ENCODE data around the gene POU4F3. TPM values are rescaled to one million over a fixed set of nuclear protein-coding genes. Genes with fewer than 3 reads are reported as not detected.

Gene POU4F3
- total and polyA plus RNA-seq, 4 donors: 0.05 to 0.09 TPM; not detected in 2

- DNase-seq: no peak
- WGBS, 2 donors: 86 to 88% methylated on average over 2 of the region's 2 CpGs
- Histone ChIP-seq H3K4me3 (no peak overlapping the region), H3K36me3 (ENCODE audit: control insufficient read depth in 4 of 4, insufficient read depth in 4 of 4, low read length in 4 of 4) (no peaks in the 10 kb centered on the region), H3K27me3 (ENCODE audit: control insufficient read depth in 3 of 3, insufficient read depth in 3 of 3, low read length in 2 of 3) (peaks cover 0 to 39% (median 24%) of the 10 kb centered on the region in 3 donors), H3K9ac (ENCODE audit: insufficient read depth in 1 of 2, low read length in 2 of 2) (no peak overlapping the region), H3K27ac (ENCODE audit: low read depth in 1 of 2, low read length in 1 of 2) (no peak overlapping the region), H3K4me1 (ENCODE audit: control insufficient read depth in 5 of 5, insufficient read depth in 5 of 5, low read length in 5 of 5) (no peaks in the 10 kb centered on the region), H3K9me3 (ENCODE audit: control insufficient read depth in 4 of 4, insufficient read depth in 3 of 4, low read length in 3 of 4) (peaks cover 0 to 11% (median 0%) of the 10 kb centered on the region in 4 donors)
- TF ChIP-seq CTCF (IDR thresholded peaks at IDR 0.05; ENCODE audit: control extremely low read depth, extremely low read depth): no peak
- ATAC-seq (ENCODE audit: insufficient read depth, low FRiP score): no peak
These were observed 8.9 kb upstream of the POU4F3 start for GRCh38 chr5:146329697-146330096.

GRCh38 chr5:146331423-146331822 lies 7.2 kb upstream of the POU4F3 start:
- WGBS, 2 donors: 4 to 8% methylated on average over 2 of the region's 2 CpGs
- H3K4me3 ChIP-seq: no peak overlapping the region
- no peaks in the 10 kb centered on the region for H3K4me1 ChIP-seq (ENCODE audit: control insufficient read depth in 5 of 5, insufficient read depth in 5 of 5, low read length in 5 of 5)
- H3K27me3 ChIP-seq (ENCODE audit: control insufficient read depth in 3 of 3, insufficient read depth in 3 of 3, low read length in 2 of 3): peaks cover under 1 to 53% (median 37%) of the 10 kb centered on the region in 3 donors
- ATAC-seq (ENCODE audit: insufficient read depth, low FRiP score): no peak
- no peak overlapping the region for H3K27ac ChIP-seq (ENCODE audit: low read depth in 1 of 2, low read length in 1 of 2)
- no peak for TF ChIP-seq CTCF (IDR thresholded peaks at IDR 0.05; ENCODE audit: control extremely low read depth, extremely low read depth)
- H3K9me3 ChIP-seq (ENCODE audit: control insufficient read depth in 4 of 4, insufficient read depth in 3 of 4, low read length in 3 of 4): peaks cover 0 to 9% (median 0%) of the 10 kb centered on the region in 4 donors
- DNase-seq: no peak
- H3K36me3 ChIP-seq (ENCODE audit: control insufficient read depth in 4 of 4, insufficient read depth in 4 of 4, low read length in 4 of 4): no peaks in the 10 kb centered on the region
- H3K9ac ChIP-seq (ENCODE audit: insufficient read depth in 1 of 2, low read length in 2 of 2): no peak overlapping the region

- WGBS, 2 donors: 4 to 5% methylated on average over 24 of the region's 24 CpGs
These were observed 4.5 kb upstream of the POU4F3 start for GRCh38 chr5:146334074-146334533.

More at GRCh38 chr5:146334074-146334533, 4.5 kb upstream of the POU4F3 start:
- Histone ChIP-seq H3K27me3 (ENCODE audit: control insufficient read depth in 3 of 3, insufficient read depth in 3 of 3, low read length in 2 of 3) (peaks cover 17 to 72% (median 61%) of the 10 kb centered on the region in 3 donors), H3K36me3 (ENCODE audit: control insufficient read depth in 4 of 4, insufficient read depth in 4 of 4, low read length in 4 of 4) (no peaks in the 10 kb centered on the region), H3K4me1 (ENCODE audit: control insufficient read depth in 5 of 5, insufficient read depth in 5 of 5, low read length in 5 of 5) (no peaks in the 10 kb centered on the region), H3K9me3 (ENCODE audit: control insufficient read depth in 4 of 4, insufficient read depth in 3 of 4, low read length in 3 of 4) (peaks cover 0 to 16% (median 0%) of the 10 kb centered on the region in 4 donors), H3K9ac (ENCODE audit: insufficient read depth in 1 of 2, low read length in 2 of 2) (no peak overlapping the region), H3K4me3 (no peak overlapping the region), H3K27ac (ENCODE audit: low read depth in 1 of 2, low read length in 1 of 2) (no peak overlapping the region)
- ATAC-seq (ENCODE audit: insufficient read depth, low FRiP score) (no peak), DNase-seq (no peak)
- no peak for TF ChIP-seq CTCF (IDR thresholded peaks at IDR 0.05; ENCODE audit: control extremely low read depth, extremely low read depth)
